SK-N-MC (cell line): ENCODE results near the gene IDUA.

ENCODE experiments used
- EZH2 ChIP-seq: fragments of 200-600 bp; sonication (generic); IDR thresholded peaks from one replicate; pipeline ENCODE4 v1.6.1; 2017; ENCODE audit warnings: antibody characterized with exemption
- POLR2AphosphoS5 ChIP-seq: IDR thresholded peaks from 2 replicates; pipeline ENCODE4 v1.6.1; 2012; ENCODE audit warnings: mild to moderate bottlenecking, low read depth, low read length, borderline replicate concordance

DNA sequence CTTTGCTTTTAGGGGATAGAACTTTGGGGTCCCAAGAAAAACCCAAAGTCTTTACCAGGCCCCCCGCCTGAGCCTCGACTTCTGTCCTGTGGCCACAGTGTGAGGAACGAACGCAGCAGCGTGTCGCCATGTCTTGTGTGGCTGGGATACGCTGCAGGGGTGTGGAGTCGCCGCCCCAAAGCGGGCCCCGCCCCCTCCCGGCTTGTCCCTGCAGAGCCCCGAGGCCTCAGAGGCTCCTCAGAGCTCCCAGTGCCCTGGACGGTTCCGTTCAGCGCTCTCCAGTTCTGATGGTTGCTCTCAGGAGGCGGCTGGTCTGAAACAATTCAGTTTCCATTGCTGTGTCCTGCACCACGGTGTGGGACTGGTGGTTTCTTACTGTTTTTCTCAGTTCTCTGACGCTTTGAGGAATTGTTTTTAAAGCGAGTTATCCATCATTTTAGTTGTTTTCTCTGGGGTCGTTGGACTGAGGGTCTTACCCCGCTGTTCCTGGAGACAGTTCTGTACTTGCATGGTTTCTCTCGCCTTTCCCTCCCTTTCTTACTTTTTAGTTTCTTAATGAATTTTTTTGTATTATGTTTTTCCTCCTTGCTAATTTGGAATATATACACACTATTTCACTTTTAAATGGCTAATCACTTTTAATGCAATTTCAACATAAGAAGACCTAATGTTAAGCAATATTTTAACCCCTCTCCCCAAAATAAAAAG, 1.6 kb upstream of the IDUA start:
- TF ChIP-seq EZH2 (no peak), POLR2AphosphoS5 (no peak)
